GM19240 (cell line): ENCODE results near the gene FBXO4.
"Not testable (repeated sequence)": the region's sequence is repeated elsewhere in the genome, so short reads cannot be mapped to it uniquely, and the experiment has no call there.

Experiments
- DNase-seq: peaks from one replicate; pipeline ENCODE4 v3.0.0; 2011; ENCODE audit warnings: low spot score; ENCODE audit not compliant: insufficient read length

FBXO4 gene

DNA sequence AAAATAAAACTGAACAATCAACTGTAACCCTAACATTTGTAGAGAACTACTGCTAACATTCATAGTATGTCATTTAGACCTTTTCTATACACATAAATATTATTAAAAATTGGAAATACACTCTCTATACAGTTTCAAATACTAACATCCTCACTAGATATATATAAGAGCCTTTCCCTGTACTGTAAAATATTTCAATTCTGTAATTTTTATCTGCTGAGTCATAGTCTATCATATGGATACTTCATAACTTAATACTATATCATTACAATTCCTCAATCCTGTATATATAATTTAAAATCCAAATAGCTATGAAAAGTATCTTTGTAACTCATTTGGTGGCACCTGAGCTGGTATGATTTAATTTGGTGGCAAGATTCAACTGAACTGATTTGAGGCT, 55.8 kb downstream of the FBXO4 start:
- DNase-seq = no peak

DNA sequence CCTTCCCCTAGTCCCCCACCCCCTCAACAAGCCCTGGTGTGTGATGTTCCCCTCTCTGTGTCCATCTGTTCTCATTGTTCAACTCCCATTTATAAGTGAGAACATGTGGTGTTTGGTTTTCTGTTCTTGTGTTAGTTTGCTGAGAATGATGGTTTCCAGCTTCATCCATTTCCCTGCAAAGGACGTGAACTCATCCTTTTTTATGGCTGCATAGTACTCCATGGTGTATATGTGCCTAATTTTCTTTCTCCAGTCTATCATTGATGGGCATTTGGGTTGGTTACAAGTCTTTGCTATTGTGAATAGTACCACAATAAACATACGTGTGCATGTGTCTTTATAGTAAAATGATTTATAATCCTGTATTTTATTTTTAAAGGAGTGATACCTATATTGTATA, 57.8 kb downstream of the FBXO4 start:
- DNase-seq = not testable (repeated sequence)

DNA sequence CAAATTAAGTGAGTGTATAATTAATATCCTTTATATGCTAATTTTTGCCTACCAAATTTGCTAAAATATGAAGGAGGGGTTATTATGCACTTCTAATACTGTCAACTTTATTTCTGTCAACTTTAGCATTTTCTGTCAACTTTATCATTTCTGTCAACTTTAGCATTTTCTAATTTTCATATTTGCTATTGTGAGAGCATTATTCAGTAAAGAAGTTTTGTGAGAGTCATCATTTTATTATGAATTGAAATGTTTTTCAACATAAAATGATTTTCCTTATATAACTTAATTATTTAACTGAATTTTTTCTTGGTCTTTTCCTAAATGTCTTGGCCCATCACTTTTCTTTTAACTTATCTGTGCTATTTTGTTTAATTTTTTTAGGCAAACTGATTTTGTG, 58.2 kb downstream of the FBXO4 start:
- no peak for DNase-seq

- DNase-seq = no peak
Observed at GRCh38 chr5:41985945-41986695, 61.0 kb downstream of the FBXO4 start.
